Measurements from ENCODE around the gene CCT7. TPM values are rescaled to one million over a fixed set of nuclear protein-coding genes. Genes with fewer than 3 reads are reported as not detected.
A peak's percentile ranks its signal among the peaks of the same experiment; 100 is the strongest.

CCT7 gene
- total and polyA plus RNA-seq, 10 donors: 112 to 184 (median 150) TPM

GRCh38 chr2:73286134-73286655, 52.1 kb downstream of the CCT7 start:
- no peak for TF ChIP-seq CTCF (IDR thresholded peaks at IDR 0.05 in 8 of 11, conservative IDR thresholded peaks at IDR 0.05 in 3 of 11)
- TF ChIP-seq POLR2A (IDR thresholded peaks at IDR 0.05): no peak
- no peak for TF ChIP-seq POLR2AphosphoS5 (IDR thresholded peaks at IDR 0.05)
- Histone ChIP-seq H3K4me3 (no peak overlapping the region), H3K9me3 (no peaks in the 10 kb centered on the region), H3K27ac (no peak overlapping the region), H3K36me3 (no peaks in the 10 kb centered on the region), H3K27me3 (replicated peaks in 1 of 7) (peaks cover 0 to 63% (median 19%) of the 10 kb centered on the region in 7 donors), H3K4me1 (peaks cover under 1 to 49% (median 33%) of the 10 kb centered on the region in 6 donors)
- intact Hi-C loops (cut with DNase I; ENCODE audit: low total_unique reads): loop anchor here (10.0 kb wide), 1 partner anchor 99 kb away; the partner anchor contains the start of gene ALMS1
- DNase-seq: no peak
- 83 to 90% (median 89%) methylated on average over 3 of the region's 3 CpGs for WGBS, 5 donors

- Histone ChIP-seq H3K4me1 (peaks cover 20 to 60% (median 46%) of the 10 kb centered on the region in 6 donors), H3K4me3 (no peak overlapping the region), H3K36me3 (no peaks in the 10 kb centered on the region), H3K9me3 (peaks cover 0 to 3% (median 0%) of the 10 kb centered on the region in 8 donors), H3K27ac (no peak overlapping the region), H3K27me3 (replicated peaks in 1 of 7) (peaks cover 8 to 87% (median 50%) of the 10 kb centered on the region in 7 donors)
- intact Hi-C loops (cut with DNase I; ENCODE audit: low total_unique reads): loop anchor here (10.0 kb wide), 1 partner anchor 95 kb away; the partner anchor contains the start of gene ALMS1
- no peak for DNase-seq
- no peak for TF ChIP-seq POLR2AphosphoS5 (IDR thresholded peaks at IDR 0.05)
- no peak for TF ChIP-seq POLR2A (IDR thresholded peaks at IDR 0.05)
- TF ChIP-seq CTCF (IDR thresholded peaks at IDR 0.05 in 8 of 11, conservative IDR thresholded peaks at IDR 0.05 in 3 of 11): no peak
Observed at GRCh38 chr2:73289304-73289703, 55.2 kb downstream of the CCT7 start.

GRCh38 chr2:73290049-73290839, 56.1 kb downstream of the CCT7 start:
- Histone ChIP-seq H3K27ac (no peak overlapping the region), H3K27me3 (replicated peaks in 1 of 7) (peaks cover 8 to 87% (median 59%) of the 10 kb centered on the region in 7 donors), H3K9me3 (peaks cover 0 to 5% (median 0%) of the 10 kb centered on the region in 8 donors), H3K4me1 (peaks cover 20 to 50% (median 37%) of the 10 kb centered on the region in 6 donors), H3K4me3 (no peak overlapping the region), H3K36me3 (no peaks in the 10 kb centered on the region)
- intact Hi-C loops (cut with DNase I; ENCODE audit: low total_unique reads): no loop called here
- WGBS, 5 donors: 50 to 59% (median 54%) methylated on average over 6 of the region's 6 CpGs
- DNase-seq: no peak
- TF ChIP-seq CTCF (IDR thresholded peaks at IDR 0.05 in 8 of 11, conservative IDR thresholded peaks at IDR 0.05 in 3 of 11) (peak in 8 of 11 experiments; percentile 8 to 64 (median 50)), POLR2AphosphoS5 (IDR thresholded peaks at IDR 0.05) (no peak), POLR2A (IDR thresholded peaks at IDR 0.05) (no peak)

- Histone ChIP-seq H3K4me3 (peak overlapping the region in 7 of 8 donors; percentile 15 to 62 (median 33)), H3K27ac (no peak overlapping the region), H3K4me1 (peaks cover 20 to 42% (median 32%) of the 10 kb centered on the region in 6 donors), H3K36me3 (no peaks in the 10 kb centered on the region), H3K9me3 (peaks cover 0 to 5% (median 0%) of the 10 kb centered on the region in 8 donors), H3K27me3 (replicated peaks in 1 of 7) (peaks cover 8 to 93% (median 68%) of the 10 kb centered on the region in 7 donors)
- 3 to 7% (median 4%) methylated on average over 32 to 34 of the region's 34 CpGs for WGBS, 5 donors
- intact Hi-C loops (cut with DNase I; ENCODE audit: low total_unique reads): no loop called here
- DNase-seq: peak; percentile 85
- TF ChIP-seq CTCF (IDR thresholded peaks at IDR 0.05 in 8 of 11, conservative IDR thresholded peaks at IDR 0.05 in 3 of 11): no peak
- peak in 1 of 3 donors; percentile 36 for TF ChIP-seq POLR2AphosphoS5 (IDR thresholded peaks at IDR 0.05)
Observed at GRCh38 chr2:73291093-73291460, 57.0 kb downstream of the CCT7 start.
